Measurements from ENCODE around the gene USB1. TPM values are rescaled to one million over a fixed set of nuclear protein-coding genes. Genes with fewer than 3 reads are reported as not detected.

Gene USB1
- total RNA-seq, 1 experiment from 2014 or later = 73.1 TPM

DNA sequence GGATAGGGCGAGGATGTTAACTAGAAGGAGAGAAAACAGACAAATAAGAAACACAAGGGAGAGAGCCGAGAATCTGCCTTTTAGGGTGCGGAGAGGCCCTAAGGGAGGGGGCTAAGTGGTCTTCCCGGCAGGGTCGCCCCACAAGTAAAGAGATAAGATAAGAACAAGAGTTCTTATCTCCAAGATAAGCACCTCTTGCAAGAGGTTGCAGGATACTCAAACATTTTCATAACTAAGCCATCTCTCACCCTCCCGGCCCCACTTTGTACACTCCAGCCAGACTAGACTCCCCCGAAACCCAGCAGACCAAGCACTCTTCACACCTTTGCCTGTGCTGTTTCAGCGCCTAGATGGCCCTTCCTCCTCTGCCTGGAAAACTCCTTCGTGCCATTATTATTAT, 15.0 kb upstream of the USB1 start (continued):
- no peak for TF ChIP-seq JUND (IDR thresholded peaks at IDR 0.05)
- no peak for TF ChIP-seq SRF (IDR thresholded peaks at IDR 0.05; ENCODE audit: low read depth)

DNA sequence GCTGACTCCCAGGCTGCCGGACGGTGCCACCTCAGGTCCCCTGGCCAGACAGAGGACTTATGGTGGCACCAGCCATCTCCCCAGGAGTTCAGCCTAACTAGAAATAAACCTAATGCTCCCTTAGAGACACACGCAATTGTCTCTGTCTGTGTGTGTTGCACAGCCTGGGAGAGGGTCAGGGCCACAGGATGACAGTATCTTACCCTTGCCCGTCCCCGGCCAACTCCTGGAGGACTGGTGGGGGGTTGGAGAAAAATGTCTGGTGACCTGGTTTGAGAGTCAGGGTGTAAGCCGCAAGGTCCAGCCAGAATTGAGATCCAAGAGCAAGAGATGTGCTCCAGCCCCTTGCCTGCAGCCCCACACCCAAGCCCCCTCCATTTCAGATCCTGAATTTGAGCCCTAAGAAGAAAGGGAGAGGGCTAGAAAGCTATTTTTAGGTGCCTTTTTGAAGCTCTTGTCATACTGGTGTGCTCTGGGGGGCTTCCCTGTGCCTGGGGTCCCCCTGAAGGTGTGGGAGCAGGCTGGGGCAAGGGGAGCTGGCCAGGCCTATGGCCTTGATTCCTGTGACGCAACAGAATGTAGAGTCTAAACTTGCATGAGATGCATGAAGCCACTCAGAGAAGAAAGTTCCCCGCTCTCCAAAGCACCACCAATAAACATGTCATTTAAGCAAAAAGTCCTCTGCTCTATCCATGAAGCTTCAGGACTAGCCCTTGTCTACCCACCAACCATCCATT, 13.6 kb upstream of the USB1 start:
- no peaks in the 10 kb centered on the region for H3K4me1 ChIP-seq (ENCODE audit: control insufficient read depth in 1 of 2, insufficient read depth in 2 of 2, low read length in 2 of 2)
- POLR2A ChIA-PET = no interaction called here
- no peak overlapping the region for H2AFZ ChIP-seq (ENCODE audit: low read depth, low read length, poor library complexity, severe bottlenecking)
- H3K79me2 ChIP-seq (ENCODE audit: insufficient read depth, low read length) = no peaks in the 10 kb centered on the region
- H4K20me1 ChIP-seq (ENCODE audit: insufficient read depth) = no peaks in the 10 kb centered on the region
- H3K27me3 ChIP-seq (ENCODE audit: insufficient read depth, low read length) = no peaks in the 10 kb centered on the region
- H3K4me2 ChIP-seq (ENCODE audit: low read length) = no peak overlapping the region
- ATAC-seq = no peak
- DNase-seq (ENCODE audit: low read depth, low spot score) = no peak
- no peaks in the 10 kb centered on the region for H3K36me3 ChIP-seq (ENCODE audit: control insufficient read depth in 1 of 2, insufficient read depth in 2 of 2, low read length in 2 of 2)
- intact Hi-C loops (cut with micrococcal nuclease) = no loop called here
- no peaks in the 10 kb centered on the region for H3K9me2 ChIP-seq (ENCODE audit: insufficient read depth)
- TF ChIP-seq RAD21 (IDR thresholded peaks at IDR 0.05; ENCODE audit: low read depth) = no peak
- TF ChIP-seq, protein P1, sequence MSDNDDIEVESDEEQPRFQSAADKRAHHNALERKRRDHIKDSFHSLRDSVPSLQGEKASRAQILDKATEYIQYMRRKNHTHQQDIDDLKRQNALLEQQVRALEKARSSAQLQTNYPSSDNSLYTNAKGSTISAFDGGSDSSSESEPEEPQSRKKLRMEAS (IDR thresholded peaks at IDR 0.05) = no peak
- no peak for TF ChIP-seq SP1 (IDR thresholded peaks at IDR 0.05; ENCODE audit: low read depth)
- no peak for TF ChIP-seq SRF (IDR thresholded peaks at IDR 0.05; ENCODE audit: low read depth)
- TF ChIP-seq POLR2AphosphoS5 (IDR thresholded peaks at IDR 0.05; ENCODE audit: low read depth, low read length) = no peak
- TF ChIP-seq CEBPB (IDR thresholded peaks at IDR 0.05; ENCODE audit: low read depth) = no peak
- TF ChIP-seq EZH2phosphoT487 (IDR thresholded peaks at IDR 0.05; ENCODE audit: borderline replicate concordance) = no peak
- no peak overlapping the region for H3K4me3 ChIP-seq (replicated peaks in 1 of 2; ENCODE audit: low read depth in 1 of 2, low read length in 2 of 2)
- BruUV-seq (replicated peaks) = no TSS peak
- RAD21 ChIA-PET (ENCODE audit: low non-redundant PET in 1 of 2, low total read pairs in 2 of 2, uncharacterized antibody in 2 of 2, unreplicated experiment in 2 of 2) = no interaction called here
- no peak overlapping the region for H3K9ac ChIP-seq (ENCODE audit: low read length)
- no peak overlapping the region for H3K27ac ChIP-seq (ENCODE audit: low read depth, low read length)
- H3K9me3 ChIP-seq (ENCODE audit: control insufficient read depth in 1 of 2, insufficient read depth in 1 of 2, low read depth in 1 of 2, low read length in 2 of 2) = no peaks in the 10 kb centered on the region
- CTCF ChIA-PET = no interaction called here

DNA sequence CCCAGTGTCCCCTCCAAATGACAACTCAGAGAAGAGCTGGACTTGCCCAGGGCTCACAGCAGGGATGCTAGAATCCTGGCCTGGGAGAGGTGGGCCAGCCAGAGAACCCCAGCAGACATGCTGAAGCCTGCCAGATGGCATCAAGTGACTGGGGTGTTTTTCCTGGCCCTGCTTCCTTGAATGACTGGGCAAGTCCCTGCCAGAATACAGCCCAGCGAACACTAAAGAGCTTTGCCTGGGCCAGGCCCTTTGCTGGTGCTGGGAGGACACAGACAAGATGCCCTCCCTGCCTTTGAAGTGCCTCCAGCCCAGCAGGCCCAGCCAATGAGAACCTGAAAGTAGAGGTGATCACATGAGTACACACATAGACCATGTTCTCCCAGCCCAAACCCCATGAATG, 12.3 kb upstream of the USB1 start:
- intact Hi-C loops (cut with micrococcal nuclease) = no loop called here
- no TSS peak for BruUV-seq (replicated peaks)

More for the DNA sequence above, 12.3 kb upstream of the USB1 start:
- H3K27ac ChIP-seq (ENCODE audit: low read depth, low read length) = no peak overlapping the region
- H3K27me3 ChIP-seq (ENCODE audit: insufficient read depth, low read length) = no peaks in the 10 kb centered on the region
- ChIA-PET CTCF (interaction anchor here (1.3 kb wide), 1 partner anchor 12 kb away, joined by 3 read pairs; the partner anchor contains the start of gene USB1), POLR2A (no interaction called here), RAD21 (ENCODE audit: low non-redundant PET in 1 of 2, low total read pairs in 2 of 2, uncharacterized antibody in 2 of 2, unreplicated experiment in 2 of 2) (no interaction called here)
- H2AFZ ChIP-seq (ENCODE audit: low read depth, low read length, poor library complexity, severe bottlenecking) = no peak overlapping the region
- no peak overlapping the region for H3K9ac ChIP-seq (ENCODE audit: low read length)
- H3K79me2 ChIP-seq (ENCODE audit: insufficient read depth, low read length) = no peaks in the 10 kb centered on the region
- H3K9me3 ChIP-seq (ENCODE audit: control insufficient read depth in 1 of 2, insufficient read depth in 1 of 2, low read depth in 1 of 2, low read length in 2 of 2) = no peaks in the 10 kb centered on the region
- no peak overlapping the region for H3K4me3 ChIP-seq (replicated peaks in 1 of 2; ENCODE audit: low read depth in 1 of 2, low read length in 2 of 2)
- TF ChIP-seq POLR2AphosphoS5 (IDR thresholded peaks at IDR 0.05; ENCODE audit: low read depth, low read length) (no peak), EGR1 (IDR thresholded peaks at IDR 0.05; ENCODE audit: low read depth) (no peak), SRF (IDR thresholded peaks at IDR 0.05; ENCODE audit: low read depth) (no peak), RAD21 (IDR thresholded peaks at IDR 0.05; ENCODE audit: low read depth) (no peak), ZFX (IDR thresholded peaks at IDR 0.05) (no peak), YY1 (IDR thresholded peaks at IDR 0.05; ENCODE audit: extremely low read depth, insufficient replicate concordance, low read depth, low read length) (no peak), CBX3 (IDR thresholded peaks at IDR 0.05; ENCODE audit: low read depth) (no peak)
- TF ChIP-seq, protein P2, sequence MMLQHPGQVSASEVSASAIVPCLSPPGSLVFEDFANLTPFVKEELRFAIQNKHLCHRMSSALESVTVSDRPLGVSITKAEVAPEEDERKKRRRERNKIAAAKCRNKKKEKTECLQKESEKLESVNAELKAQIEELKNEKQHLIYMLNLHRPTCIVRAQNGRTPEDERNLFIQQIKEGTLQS (IDR thresholded peaks at IDR 0.05) = no peak
- TF ChIP-seq, protein P1 (IDR thresholded peaks at IDR 0.05) = no peak
- TF ChIP-seq, protein P3, sequence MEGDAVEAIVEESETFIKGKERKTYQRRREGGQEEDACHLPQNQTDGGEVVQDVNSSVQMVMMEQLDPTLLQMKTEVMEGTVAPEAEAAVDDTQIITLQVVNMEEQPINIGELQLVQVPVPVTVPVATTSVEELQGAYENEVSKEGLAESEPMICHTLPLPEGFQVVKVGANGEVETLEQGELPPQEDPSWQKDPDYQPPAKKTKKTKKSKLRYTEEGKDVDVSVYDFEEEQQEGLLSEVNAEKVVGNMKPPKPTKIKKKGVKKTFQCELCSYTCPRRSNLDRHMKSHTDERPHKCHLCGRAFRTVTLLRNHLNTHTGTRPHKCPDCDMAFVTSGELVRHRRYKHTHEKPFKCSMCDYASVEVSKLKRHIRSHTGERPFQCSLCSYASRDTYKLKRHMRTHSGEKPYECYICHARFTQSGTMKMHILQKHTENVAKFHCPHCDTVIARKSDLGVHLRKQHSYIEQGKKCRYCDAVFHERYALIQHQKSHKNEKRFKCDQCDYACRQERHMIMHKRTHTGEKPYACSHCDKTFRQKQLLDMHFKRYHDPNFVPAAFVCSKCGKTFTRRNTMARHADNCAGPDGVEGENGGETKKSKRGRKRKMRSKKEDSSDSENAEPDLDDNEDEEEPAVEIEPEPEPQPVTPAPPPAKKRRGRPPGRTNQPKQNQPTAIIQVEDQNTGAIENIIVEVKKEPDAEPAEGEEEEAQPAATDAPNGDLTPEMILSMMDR (IDR thresholded peaks at IDR 0.05 in 2 of 3, conservative IDR thresholded peaks at IDR 0.05 in 1 of 3; ENCODE audit: borderline replicate concordance in 1 of 3, insufficient read depth in 1 of 3, low read depth in 2 of 3, low read length in 2 of 3) = no peak
- no peaks in the 10 kb centered on the region for H4K20me1 ChIP-seq (ENCODE audit: insufficient read depth)
- 0 out of 2 replicates have a peak, but pooled peaks have one; percentile 25 for ATAC-seq
- H3K4me1 ChIP-seq (ENCODE audit: control insufficient read depth in 1 of 2, insufficient read depth in 2 of 2, low read length in 2 of 2) = no peaks in the 10 kb centered on the region
- H3K9me2 ChIP-seq (ENCODE audit: insufficient read depth) = no peaks in the 10 kb centered on the region
- DNase-seq (ENCODE audit: low read depth, low spot score) = no peak
- no peak overlapping the region for H3K4me2 ChIP-seq (ENCODE audit: low read length)
- H3K36me3 ChIP-seq (ENCODE audit: control insufficient read depth in 1 of 2, insufficient read depth in 2 of 2, low read length in 2 of 2) = no peaks in the 10 kb centered on the region

All from HCT116 (cell line).